HepG2 (cell line): ENCODE results near the gene ELP4. TPM values are rescaled to one million over a fixed set of nuclear protein-coding genes. Genes with fewer than 3 reads are reported as not detected.

ENCODE experiments used
- ATAC-seq: fragments of 200-7000 bp; cut with Tn5 transposase; 3 replicates; pipeline ENCODE4 v1.9.1; 2020; ENCODE audit warnings: mild to moderate bottlenecking, moderate library complexity
- BruUV-seq: library from RNA; stranded (reverse); fragments of 400-500 nt; replicated peaks from 2 replicates; lab custom pipeline; 2021; lab: Mats Ljungman, UMichigan
- CTCF ChIA-PET: fragments of 300-600 bp; formaldehyde crosslinking; extraction: SDS; loops from one replicate; lab custom pipeline; 2021; ENCODE audit warnings: low total read pairs, inconsistent platforms, low intra/inter-chr PET ratio; lab: Yijun Ruan, JAX
- POLR2A ChIA-PET: fragments of 350-600 bp; sonication (Branson Sonifier 250); formaldehyde crosslinking; loops from one replicate; lab custom pipeline; 2020; ENCODE audit warnings: antibody characterized with exemption, inconsistent platforms; lab: Yijun Ruan, JAX
- DNase-seq: peaks from one replicate; pipeline ENCODE4 v3.0.0-alpha.2; 2015; ENCODE audit warnings: low spot score
- FAIRE-seq: peaks from 3 replicates; lab custom pipeline; 2011; peaks lifted over from hg19 to GRCh38; lab: Jason Lieb, UNC
- H2AFZ ChIP-seq: one replicate; pipeline ENCODE4 v1.6.1; 2011; ENCODE audit warnings: low read length, inconsistent platforms
- H3K27ac ChIP-seq: fragments of 300-600 bp; 3 replicates; pipeline ENCODE4 v1.8.0; 2011; ENCODE audit warnings: mixed run types, mild to moderate bottlenecking, mixed read lengths, low read length, inconsistent platforms; ENCODE audit not compliant: insufficient read depth; ENCODE audit errors: extremely low read length
- H3K27me3 ChIP-seq, 2 experiments: fragments of 200-600 bp in 1 of 2; 2 replicates in 1 of 2; 3 replicates in 1 of 2; pipeline versions ENCODE4 v1.6.0 to v1.8.0; 2011; ENCODE audit warnings: low read length in 2 of 2, mild to moderate bottlenecking in 2 of 2, moderate library complexity in 2 of 2, inconsistent platforms in 1 of 2; ENCODE audit not compliant: insufficient read depth in 2 of 2, control insufficient read depth in 1 of 2
- H3K36me3 ChIP-seq, 2 experiments: fragments of 200-600 bp in 1 of 2; replicated peaks in 1 of 2; 2 replicates in 1 of 2; 3 replicates in 1 of 2; pipeline versions ENCODE4 v1.5.1 to v1.8.0; 2011; ENCODE audit warnings: low read length in 2 of 2, inconsistent platforms in 1 of 2; ENCODE audit not compliant: insufficient read depth in 2 of 2, control insufficient read depth in 1 of 2
- H3K4me1 ChIP-seq: 2 replicates; pipeline ENCODE4 v1.5.1; 2012; ENCODE audit warnings: low read length, inconsistent platforms; ENCODE audit not compliant: insufficient read depth
- H3K4me2 ChIP-seq: 2 replicates; pipeline ENCODE4 v1.6.0; 2011; ENCODE audit warnings: low read depth, low read length, inconsistent platforms
- H3K4me3 ChIP-seq, 3 experiments: fragments of 200-600 bp in 1 of 3; sonication (generic), shearing (Covaris generic) in 1 of 3; replicated peaks in 1 of 3; 2 replicates each; pipeline ENCODE4 v1.5.1; 2011 to 2016; ENCODE audit warnings: low read length in 3 of 3, inconsistent platforms in 2 of 3, low read depth in 2 of 3, mild to moderate bottlenecking in 2 of 3, control low read depth in 1 of 3, mixed read lengths in 1 of 3; ENCODE audit not compliant: insufficient read depth in 1 of 3
- H3K79me2 ChIP-seq: one replicate; pipeline ENCODE4 v1.6.1; 2011; ENCODE audit warnings: low read length, inconsistent platforms; ENCODE audit not compliant: insufficient read depth
- H3K9ac ChIP-seq: 2 replicates; pipeline ENCODE4 v1.6.0; 2011; ENCODE audit warnings: mild to moderate bottlenecking, low read depth, low read length, inconsistent platforms; ENCODE audit not compliant: insufficient read depth
- H3K9me3 ChIP-seq: 2 replicates; pipeline ENCODE4 v1.5.1; 2012; ENCODE audit warnings: mild to moderate bottlenecking, low read length
- H4K20me1 ChIP-seq: 2 replicates; pipeline ENCODE4 v1.6.0; 2011; ENCODE audit warnings: inconsistent platforms, mild to moderate bottlenecking, low read length, moderate library complexity; ENCODE audit not compliant: insufficient read depth
- CBX2 ChIP-seq, 2 experiments: fragments of 200-600 bp in 1 of 2; sonication (generic); formaldehyde crosslinking in 1 of 2; IDR thresholded peaks; 2 replicates each; pipeline versions ENCODE4 v1.7.0 to v1.8.1; 2018 to 2022; ENCODE audit warnings: low read depth in 2 of 2, low read length in 1 of 2, mild to moderate bottlenecking in 1 of 2, missing genetic modification reagents in 1 of 2
- DNMT3B ChIP-seq: conservative IDR thresholded peaks from 2 replicates; pipeline ENCODE4 v1.6.1; 2016; ENCODE audit warnings: missing biosample characterization, control low read depth
- HMGXB3 ChIP-seq: sonication (generic); formaldehyde crosslinking; IDR thresholded peaks from 2 replicates; pipeline ENCODE4 v1.4.0; 2020; ENCODE audit warnings: missing genetic modification reagents, borderline replicate concordance
- KLF12 ChIP-seq: sonication (generic); formaldehyde crosslinking; IDR thresholded peaks from 2 replicates; pipeline ENCODE4 v1.4.0; 2020; ENCODE audit warnings: missing genetic modification reagents, borderline replicate concordance
- MEIS1 ChIP-seq: sonication (generic); formaldehyde crosslinking; IDR thresholded peaks from 2 replicates; pipeline ENCODE4 v1.9.0; 2021; ENCODE audit warnings: mild to moderate bottlenecking, missing genetic modification reagents, moderate library complexity, borderline replicate concordance
- NFYB ChIP-seq: sonication (generic); formaldehyde crosslinking; IDR thresholded peaks from 2 replicates; pipeline ENCODE4 v1.4.0; 2020; ENCODE audit warnings: missing genetic modification reagents
- RARG ChIP-seq: sonication (generic); formaldehyde crosslinking; IDR thresholded peaks from 2 replicates; pipeline ENCODE4 v1.4.0; 2020; ENCODE audit warnings: low read depth, mild to moderate bottlenecking, missing genetic modification reagents
- TAF1 ChIP-seq: sonication (generic); formaldehyde crosslinking; IDR thresholded peaks from 2 replicates; pipeline ENCODE4 v1.4.0; 2020; ENCODE audit warnings: missing genetic modification reagents
- ZNF136 ChIP-seq: sonication (generic); formaldehyde crosslinking; IDR thresholded peaks from 2 replicates; pipeline ENCODE4 v1.8.1; 2022; ENCODE audit warnings: low read depth, mild to moderate bottlenecking, moderate library complexity, missing genetic modification reagents
- whole genome bisulfite sequencing: methylation state at CpG from one replicate; pipeline ENCODE4 v1.1.6; 2017; ENCODE audit warnings: low lambda C conversion rate; 5-methylcytosine and 5-hydroxymethylcytosine counted together
- in situ Hi-C: cut with HindIII; loops from 2 replicates; pipeline ENCODE4 v1.10.0; 2017; ENCODE audit warnings: low pct_unique_long_range_greater_than_20kb; ENCODE audit not compliant: extremely low pct_ligation_motif_present
- intact Hi-C: fragments of 100-400 bp; cut with micrococcal nuclease; formaldehyde crosslinking; loops from one replicate; pipeline ENCODE4 v1.10.0; 2022; ENCODE audit not compliant: unreplicated experiment
- polyA plus RNA-seq, 8 experiments: library from polyadenylated mRNA; depleted of rRNA in 3 of 8; stranded (reverse) in 7 of 8; unstranded in 1 of 8; fragments of >200 nt; fragmentation: Illumina TruSeq in 4 of 8; extraction: Trizol in 4 of 8; gene quantifications; 2 replicates each; pipeline versions ENCODE4 v1.2.1 to v1.2.3, GENCODE V29; 2011 to 2016; ENCODE audit warnings: low read depth in 4 of 8, missing spikeins in 1 of 8, mixed read lengths in 1 of 8; ENCODE audit not compliant: insufficient read depth in 1 of 8
- total RNA-seq, 5 experiments: library from RNA; depleted of rRNA; stranded (reverse); fragments of >200 nt; fragmentation: Illumina TruSeq; extraction: Trizol; gene quantifications; 2 replicates each; pipeline ENCODE4 v1.2.3, GENCODE V29; 2016; ENCODE audit warnings: low read depth in 1 of 5

ELP4 gene
- total and polyA plus RNA-seq, 2 of the 13 experiments (the other 11 are each of a cell fraction or from before 2014, with no cell fraction given) = 12.8 to 19.1 TPM

GRCh38 chr11:31823644-31824331 is 314.2 kb downstream of the ELP4 start (continued):
- no peak for TF ChIP-seq HMGXB3 (CRISPR knock-in tag)
- TF ChIP-seq NFYB (CRISPR knock-in tag) = no peak
- TF ChIP-seq MEIS1 = no peak
- no peak for TF ChIP-seq RARG
- no peak for TF ChIP-seq TAF1
- TF ChIP-seq KLF12 (CRISPR knock-in tag) = no peak
- no peak for TF ChIP-seq ZNF136 (CRISPR knock-in tag)

- H3K27me3 ChIP-seq = peaks cover 9 to 82% of the 10 kb centered on the region in 2 experiments
- 0 out of 2 replicates have a peak, but pooled peaks cover 8% of the 10 kb centered on the region for H3K4me1 ChIP-seq
- CTCF ChIA-PET = no interaction called here
- BruUV-seq = no TSS peak
- POLR2A ChIA-PET = no interaction called here
- no peaks in the 10 kb centered on the region for H3K9me3 ChIP-seq
- no peak overlapping the region for H3K27ac ChIP-seq
- no peak overlapping the region for H3K9ac ChIP-seq
- in situ Hi-C loops (loop anchor here (10.0 kb wide), 1 partner anchor 340 kb away; no protein-coding TSS in a partner anchor), intact Hi-C loops (no loop called here)
- 2% methylated on average over 14 of the region's 18 CpGs for WGBS
- no peaks in the 10 kb centered on the region for H3K79me2 ChIP-seq
- no peaks in the 10 kb centered on the region; the same call in 1 of the 2 replicates for H4K20me1 ChIP-seq
- no peak for DNase-seq
- TF ChIP-seq DNMT3B (no peak), CBX2 (IDR thresholded peaks at IDR 0.05; ENCODE audit: low read depth, low read length) (peak; percentile 68; the same call in 1 of the 2 replicates), CBX2 (CRISPR knock-in tag; IDR thresholded peaks at IDR 0.05; ENCODE audit: low read depth) (no peak)
- no peaks in the 10 kb centered on the region for H3K36me3 ChIP-seq
- H3K4me2 ChIP-seq = no peak overlapping the region
- H2AFZ ChIP-seq = no peak overlapping the region
- no peak for ATAC-seq
- H3K4me3 ChIP-seq = no peak overlapping the region
- no peak for FAIRE-seq
Observed at GRCh38 chr11:31824332-31824878, 314.8 kb downstream of the ELP4 start.
